Brain pericyte (primary cell): Measurements from ENCODE around the gene SMYD3.
"Not testable (repeated sequence)": the region's sequence is repeated elsewhere in the genome, so short reads cannot be mapped to it uniquely, and the experiment has no call there.

Experiments used
- DNase-seq: peaks from one replicate; pipeline ENCODE4 v3.0.0-alpha.2; 2012; ENCODE audit warnings: low read depth, low spot score

SMYD3 gene

DNA sequence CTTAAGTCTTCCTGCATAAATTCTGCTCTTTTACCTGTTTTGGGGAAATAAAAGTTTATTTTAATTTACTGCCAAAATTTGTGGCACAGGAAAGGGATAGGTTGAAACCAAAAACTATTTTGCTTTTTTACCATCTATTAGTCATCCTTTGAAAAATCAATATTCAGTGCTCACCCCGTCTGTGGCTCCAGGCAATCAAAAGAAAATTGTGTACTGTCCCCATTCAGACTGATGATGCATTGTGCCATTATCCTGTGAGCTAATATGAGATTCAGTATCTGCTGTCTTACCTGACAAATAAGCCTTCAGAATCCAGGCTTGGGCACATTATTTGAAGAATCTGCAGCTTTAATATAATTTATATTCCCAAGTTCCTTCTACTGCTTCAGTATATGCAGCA lies 701.5 kb downstream of the SMYD3 start:
- no peak for DNase-seq

DNA sequence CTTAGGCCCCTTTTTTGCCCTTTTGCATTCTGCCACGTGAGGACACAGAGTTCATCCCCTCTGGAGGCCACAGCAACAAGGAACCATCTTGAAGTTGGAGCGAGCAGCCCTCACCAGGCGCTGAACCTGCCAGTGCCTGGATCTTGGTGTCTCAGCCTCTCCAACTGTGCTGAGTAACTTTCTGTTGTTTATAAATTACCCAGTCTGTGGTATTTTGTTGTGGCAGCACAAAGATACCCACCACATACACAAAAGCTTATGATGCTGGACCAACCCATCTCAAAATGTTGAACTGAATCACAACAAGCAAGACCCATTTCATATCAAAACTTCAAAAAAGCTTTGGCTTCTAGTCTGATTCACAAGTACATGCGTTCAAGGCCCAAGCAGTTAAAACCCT lies 702.4 kb downstream of the SMYD3 start:
- no peak for DNase-seq

DNA sequence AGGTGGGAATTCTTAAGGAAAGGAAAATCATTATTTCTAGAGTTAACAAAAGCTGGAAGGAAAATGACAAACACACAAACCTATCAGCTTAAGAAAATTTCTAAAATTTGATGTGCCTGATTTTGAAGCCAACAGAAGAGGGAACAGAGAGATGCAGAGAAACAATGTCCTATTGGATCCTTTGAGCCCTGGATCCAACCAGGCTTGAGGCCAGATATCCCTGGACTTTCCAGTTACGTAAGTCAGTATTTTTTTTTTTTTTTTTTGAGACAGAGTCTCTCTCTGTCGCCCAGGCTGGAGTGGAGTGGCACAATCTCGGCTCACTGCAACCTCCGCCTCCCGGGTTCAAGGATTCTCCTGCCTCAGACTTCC lies 703.4 kb downstream of the SMYD3 start:
- DNase-seq, result no peak

DNA sequence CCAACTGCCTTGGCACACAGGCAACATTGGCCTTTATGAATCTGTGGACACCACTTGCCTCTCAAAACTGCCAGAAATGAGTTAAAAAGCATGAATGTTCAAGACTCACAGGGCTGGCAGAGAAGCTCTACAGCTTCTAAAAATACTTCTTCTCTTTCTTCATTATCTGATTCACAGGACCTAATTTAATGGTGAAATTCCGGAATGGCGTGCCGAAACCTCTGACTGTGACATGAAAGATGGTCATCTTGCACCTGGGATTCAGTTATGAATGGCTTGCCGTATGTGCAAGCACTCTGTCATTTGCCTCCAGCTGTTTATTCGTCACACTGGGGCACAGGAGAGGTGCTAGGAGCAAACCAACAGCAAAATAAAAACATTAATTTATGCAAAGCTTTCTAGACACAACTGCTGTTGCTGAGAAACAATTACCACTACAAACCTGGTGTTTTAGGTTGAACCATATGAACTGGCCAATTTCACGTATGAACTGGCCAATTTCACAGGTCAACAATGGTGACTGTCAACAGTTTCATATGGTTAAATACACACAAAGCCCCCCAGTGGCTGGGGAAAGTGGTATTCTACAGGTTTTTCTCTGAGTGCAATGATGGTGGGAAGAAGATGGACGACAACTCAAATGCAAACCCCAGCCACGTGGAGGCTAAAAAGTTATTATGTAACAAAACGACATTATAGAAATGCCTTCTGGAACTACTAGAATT lies 704.0 kb downstream of the SMYD3 start:
- no peak for DNase-seq

DNA sequence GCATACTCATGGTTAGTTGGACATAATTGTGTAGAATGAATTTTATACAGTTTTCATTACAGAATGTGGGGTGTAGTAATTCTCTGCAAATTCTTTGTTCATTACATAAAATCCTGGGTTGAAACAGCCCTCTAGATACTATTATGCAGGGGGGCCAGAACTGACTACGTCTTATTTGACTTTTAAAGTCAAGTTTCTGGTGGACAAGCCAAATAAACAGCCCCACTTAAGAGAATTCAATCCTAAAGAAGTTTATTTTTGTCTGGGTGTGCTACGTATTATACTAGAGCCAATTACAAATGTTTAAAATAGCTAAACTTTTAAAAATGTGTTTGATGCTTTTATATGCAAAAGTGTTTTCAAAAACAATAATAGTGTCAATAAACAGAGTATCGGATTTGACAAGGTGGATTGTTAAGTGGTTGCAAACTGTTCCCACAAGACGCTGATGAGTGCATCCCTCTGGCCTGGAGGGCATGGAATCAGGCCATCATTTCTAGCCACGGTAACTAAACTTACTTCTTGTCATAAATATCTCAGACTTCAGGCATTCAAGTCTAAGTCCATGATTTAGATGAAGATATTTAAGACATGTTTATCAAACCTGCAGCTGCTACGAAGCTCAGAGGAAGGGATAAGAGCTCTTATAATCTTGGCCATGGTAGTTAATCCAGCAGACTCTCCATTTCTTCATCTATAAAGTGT lies 706.0 kb downstream of the SMYD3 start:
- DNase-seq, result no peak

DNA sequence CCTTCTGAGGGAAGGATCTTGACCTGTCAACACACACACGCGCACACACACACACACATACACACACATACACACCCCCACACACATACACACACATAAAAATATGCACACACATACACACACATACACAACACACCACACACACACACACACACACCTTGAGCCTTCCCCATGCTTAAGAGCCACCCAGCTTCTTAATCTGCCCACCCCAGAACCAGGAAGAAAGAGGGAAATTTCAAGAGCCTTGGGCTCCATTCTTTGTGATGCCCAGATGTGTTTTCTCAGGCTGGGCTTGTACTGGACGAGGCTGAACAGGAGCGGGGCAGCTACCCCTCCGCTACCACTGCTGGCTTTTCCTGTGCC lies 708.7 kb downstream of the SMYD3 start:
- DNase-seq, result no peak

DNA sequence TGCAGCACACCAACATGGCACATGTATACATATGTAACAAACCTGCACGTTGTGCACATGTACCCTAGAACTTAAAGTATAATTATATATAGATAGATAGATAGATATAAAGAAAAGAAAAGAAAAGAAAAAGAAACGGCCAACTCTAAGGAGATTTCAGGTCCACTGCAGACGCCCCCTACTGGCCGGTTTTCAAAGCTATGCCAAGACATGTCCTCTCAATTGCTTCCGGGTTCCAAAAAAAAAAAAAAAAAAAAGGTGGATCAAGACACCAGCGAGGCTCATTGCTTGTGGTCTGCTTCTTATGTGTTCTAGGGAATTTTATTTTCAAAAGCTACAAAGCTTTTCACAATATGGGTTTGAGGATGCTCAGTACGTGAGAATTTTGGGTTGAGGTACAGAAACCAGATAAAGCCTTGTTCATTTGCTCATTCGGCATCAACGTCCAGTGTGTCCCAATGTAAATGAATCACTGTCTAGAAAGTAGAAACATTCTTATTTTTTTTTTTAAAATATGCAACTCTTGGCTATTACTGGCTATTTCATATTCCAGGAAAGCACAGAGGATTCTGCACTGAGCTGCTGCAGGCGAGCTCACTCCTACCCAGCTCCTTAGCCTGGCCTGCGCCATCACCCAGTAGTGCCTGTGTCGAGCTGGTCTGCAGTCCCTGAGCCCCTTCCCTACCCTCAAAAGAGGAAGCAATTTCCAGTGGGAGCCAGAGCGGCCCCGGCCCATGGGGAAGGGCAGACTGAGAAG lies 709.3 kb downstream of the SMYD3 start:
- no peak for DNase-seq

DNA sequence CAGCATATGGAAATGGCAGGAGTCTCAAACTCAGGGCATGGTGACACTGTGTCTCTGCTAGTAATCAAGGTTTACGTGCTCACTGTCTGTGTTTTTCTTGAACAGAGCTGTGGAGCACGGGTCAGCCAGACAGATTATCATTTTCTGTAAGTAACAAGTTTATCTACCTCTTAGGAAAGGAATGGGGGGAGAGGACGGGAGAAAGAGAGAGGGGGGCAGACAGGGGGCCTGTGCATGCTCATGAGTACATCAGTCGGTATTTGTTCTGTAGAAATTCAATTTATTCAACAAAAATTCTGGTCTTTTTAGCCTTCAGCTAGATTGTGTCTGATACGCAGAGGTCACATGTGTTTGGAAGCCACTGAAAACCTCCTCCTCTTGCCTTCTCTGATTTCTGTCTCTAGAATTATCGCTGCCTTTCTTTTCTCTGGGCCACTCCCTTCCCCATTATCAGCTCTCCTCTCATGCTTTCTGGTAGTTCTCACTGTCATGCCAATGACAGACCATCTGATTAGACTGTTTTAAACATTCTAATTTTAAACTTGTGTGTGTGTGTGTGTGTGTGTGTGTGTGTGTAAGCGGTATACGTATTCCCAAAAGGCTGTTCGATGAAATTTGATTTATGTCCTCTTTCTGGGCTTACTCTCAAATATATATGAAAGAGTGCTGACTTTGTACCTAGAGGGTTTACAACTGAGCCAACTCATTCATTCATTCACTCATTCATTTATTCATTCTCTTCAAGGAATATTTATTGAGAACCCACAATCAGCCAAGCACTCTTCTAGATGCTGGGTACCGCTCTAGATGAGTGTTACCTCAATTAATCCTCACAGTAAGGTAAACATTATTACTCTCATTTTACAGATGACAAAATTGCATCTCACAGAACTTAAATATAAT lies 715.4 kb downstream of the SMYD3 start:
- no peak for DNase-seq

DNA sequence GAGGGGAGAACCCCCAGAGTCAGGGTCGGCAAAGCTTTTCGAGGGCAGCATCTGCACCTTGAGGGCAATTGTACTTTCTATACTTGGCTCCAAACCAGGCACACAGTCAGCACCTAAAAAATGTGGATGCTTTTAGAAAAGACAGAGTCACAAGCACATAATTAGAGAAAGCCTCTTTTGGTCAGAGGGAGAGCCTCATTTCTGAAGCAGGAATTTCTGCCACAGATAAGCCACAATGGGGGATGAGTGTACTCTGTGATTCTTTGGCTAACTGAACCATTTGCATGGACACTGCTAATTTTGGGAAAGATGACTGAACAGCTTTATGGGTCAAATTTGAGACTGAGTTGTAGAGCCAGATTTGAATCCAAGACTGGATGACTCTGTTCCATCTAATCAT lies 716.6 kb downstream of the SMYD3 start:
- no peak for DNase-seq

DNA sequence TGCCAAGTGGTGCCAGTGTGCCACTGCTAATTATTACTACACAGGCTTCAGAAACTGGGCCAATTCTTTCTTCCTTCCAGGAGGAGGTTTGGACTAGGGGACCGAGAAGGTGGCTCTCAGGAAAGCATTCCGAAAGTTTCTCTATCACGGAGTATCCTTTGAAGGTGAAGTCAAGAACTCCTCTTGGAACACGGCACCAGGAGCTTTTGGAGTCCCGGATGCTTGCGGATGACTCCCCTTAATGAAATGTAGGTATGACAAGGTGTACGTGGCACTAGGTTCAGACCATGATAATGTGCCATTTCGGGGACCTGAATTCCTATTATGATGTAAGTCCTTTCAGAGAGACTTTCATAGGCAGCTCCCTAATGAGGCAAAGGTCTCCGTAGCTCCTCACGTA lies 718.2 kb downstream of the SMYD3 start:
- no peak for DNase-seq

DNA sequence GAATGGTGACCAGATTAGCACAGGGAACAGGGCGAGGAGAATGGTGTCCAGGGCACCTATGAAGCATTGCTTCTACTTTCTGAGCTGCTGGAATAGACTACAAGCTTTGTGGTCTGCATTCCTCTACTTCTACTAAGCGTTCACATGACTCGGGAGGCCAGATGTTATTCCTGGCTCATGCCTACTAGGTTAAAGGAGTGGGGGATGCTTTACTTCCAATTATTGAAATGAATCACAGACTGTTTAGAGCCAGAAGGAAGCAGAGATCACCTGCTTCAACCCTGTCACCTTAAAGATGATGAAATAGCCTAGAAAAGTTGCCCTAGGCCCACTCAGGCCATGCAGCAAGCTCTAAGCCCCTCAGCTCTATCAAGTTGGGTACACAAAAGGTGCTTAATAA lies 718.8 kb downstream of the SMYD3 start:
- DNase-seq, result peak; percentile 29

DNA sequence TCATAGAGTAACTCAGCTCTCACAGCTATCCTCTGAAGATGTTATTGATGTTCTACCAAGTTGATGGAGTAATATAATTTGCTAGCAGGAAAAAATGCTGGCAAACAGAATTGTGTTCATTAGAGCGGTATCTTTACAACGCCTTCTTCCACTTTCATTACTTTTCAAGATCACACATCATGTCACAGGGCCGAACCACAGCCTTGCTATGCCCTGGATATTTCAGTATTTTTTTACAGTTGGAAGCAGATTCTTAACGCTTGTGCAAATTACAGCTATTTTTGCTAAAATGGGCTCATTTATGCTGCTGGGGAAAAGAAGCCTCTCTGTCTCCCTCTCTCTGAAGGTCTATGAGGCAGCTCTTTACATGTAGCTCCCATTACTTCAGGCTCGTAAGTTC lies 720.1 kb downstream of the SMYD3 start:
- DNase-seq, result no peak

DNA sequence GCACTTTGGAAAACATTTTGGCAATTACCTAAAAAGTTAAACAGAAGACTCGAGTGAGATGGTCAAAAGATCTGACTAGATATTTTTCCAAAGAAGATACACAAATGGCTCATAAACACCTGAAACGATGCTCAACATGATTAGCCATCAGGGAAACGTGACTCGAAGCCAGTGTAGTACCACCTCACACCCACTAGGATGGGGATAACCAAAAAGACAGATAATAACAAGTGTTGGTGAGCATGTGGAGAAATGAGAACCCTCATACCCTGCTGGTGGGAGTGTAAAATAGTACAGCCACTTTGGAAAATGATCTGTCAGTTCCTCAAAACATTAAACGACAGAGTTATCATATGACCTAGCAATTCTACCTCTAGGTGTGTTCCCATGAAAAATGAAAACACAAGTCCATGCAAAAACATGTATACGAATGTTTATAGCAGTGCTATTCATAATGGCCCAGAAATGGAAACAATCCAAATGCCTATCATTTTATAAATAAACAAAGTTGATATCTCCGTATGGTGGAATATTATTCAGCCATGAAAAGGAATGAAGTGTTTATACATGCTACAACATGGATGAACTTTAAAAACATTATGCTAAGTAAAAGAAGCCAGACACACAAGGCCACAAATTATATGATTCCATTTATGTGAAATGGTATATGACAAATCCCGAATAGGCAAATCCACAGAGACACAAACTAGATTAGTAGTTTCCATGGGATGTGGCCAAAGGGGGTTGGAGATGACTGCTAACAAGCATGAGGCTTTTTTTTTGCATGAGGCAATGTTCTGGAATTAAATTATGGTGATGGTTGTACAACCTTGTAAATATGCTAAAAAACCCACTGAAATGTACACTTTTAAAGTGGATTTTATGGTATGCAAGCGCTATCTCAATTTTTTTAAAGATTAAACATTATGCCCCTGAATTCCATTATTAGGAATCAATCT lies 727.0 kb downstream of the SMYD3 start:
- DNase-seq, result no peak

DNA sequence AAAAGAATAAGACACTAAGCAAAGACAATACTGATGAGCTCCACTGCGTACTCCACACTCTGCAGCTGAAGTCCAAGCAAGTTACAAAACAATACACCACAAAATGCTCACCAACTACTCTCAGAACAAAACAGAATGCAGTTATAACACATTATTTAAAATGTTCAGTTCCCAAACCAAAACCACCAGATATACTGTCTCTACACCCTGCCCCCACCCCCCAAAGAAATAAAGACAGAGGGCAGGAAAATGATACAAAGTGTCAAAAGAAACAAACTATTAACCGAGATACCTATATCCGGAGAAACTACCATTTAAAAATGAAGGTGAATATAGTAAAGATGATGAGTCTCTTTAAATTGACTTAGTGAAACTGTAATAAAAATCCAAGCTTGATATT lies 729.3 kb downstream of the SMYD3 start:
- no peak for DNase-seq

DNA sequence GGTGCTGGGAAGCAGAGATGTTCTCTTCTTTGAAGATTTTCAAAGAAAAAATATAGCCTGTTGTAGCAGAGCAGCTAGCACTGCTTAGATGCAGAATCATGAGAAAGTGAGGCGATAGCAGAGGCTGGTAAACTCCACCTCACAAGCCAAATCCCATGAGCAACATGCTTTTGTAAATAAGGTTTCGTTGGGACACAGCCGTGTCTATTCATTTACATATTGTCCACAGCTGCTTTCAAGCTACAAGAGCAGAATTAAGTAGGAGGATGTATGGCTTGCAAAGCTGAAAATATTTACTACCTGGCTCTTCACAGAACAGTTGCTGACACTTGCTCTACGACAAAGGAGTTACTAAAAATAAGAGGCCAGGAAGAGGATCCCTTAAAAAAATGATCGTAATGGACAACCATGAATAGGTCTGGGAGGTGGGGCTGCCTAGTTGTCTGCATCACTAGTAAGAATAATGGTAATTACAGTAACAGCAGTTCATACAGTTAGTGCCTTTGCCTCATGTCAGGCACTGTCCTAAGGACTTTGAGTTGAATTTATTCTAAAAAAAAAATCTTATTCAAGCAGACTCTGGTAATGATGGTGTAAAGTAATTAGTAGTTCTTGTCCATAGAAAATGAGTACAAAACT lies 730.3 kb downstream of the SMYD3 start:
- no peak for DNase-seq

DNA sequence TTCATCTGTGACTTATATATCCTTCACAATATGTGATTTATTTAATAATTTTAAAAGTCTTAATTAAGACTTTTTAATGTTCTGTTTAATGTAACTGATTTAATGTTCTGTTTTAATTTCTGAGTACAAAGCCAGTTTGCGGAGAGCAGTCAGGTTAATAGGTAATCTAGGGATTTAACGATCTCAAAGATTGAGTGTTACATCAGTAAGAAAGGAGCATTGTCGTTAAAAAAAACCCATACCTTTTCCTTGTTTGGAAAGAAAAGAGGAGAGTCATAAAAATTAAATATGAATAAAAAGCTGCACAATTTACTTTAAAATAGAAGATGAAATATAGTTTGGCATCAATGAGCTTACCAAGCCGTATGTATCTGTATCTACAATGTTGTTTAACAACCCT lies 730.9 kb downstream of the SMYD3 start:
- DNase-seq, result no peak

DNA sequence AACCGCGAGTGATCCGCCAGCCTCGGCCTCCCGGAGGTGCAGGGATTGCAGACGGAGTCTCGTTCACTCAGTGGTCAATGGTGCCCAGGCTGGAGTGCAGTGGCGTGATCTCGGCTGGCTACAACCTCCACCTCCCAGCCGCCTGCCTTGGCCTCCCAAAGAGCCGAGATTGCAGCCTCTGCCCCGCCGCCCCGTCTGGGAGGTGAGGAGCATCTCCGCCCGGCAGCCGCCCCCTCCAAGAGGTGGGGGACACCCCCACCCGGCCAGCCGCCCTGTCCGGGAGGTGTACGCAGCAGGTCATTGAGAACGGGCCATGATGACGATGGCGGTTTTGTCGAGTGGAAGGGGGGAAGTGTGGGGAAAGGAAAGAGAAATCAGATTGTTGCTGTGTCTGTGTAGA lies 732.1 kb downstream of the SMYD3 start:
- DNase-seq, result not testable (repeated sequence)

DNA sequence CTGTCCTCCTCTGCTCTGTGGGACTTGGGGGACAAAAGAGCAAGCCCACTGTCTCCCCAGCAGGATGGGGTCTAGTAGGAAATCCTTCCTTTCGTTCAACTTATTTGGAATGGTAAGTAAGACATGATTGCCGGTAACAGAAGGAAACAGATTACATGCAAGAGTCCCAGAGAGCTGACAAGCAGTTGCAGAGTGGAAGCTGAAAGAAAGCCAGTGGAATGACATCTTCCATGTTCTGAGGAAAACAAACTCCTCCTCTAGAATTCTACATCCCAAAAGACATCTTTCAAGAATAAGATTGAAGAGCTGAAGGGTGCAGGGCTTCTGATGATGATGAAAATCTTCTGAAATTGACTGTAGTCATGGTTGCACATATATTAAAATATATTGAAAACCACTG lies 732.9 kb downstream of the SMYD3 start:
- no peak for DNase-seq

DNA sequence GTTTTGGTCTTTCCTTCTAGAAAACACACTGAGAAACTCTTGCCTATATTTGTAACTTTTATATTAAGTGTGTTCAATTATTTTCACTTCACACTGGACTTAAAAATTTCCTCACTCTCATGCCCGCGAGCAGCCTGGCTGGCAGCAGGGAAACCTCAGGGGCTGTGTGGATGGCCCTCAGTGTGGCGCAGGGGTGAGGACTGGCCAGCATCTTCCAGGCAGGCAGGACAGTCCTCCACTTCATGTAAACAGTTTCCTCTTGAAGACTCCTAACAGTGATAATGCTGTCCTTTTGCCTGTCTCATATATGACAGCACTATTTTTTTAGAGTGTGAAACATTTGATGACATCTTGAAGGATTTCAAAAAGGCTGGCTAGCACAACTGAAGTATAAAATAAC lies 733.7 kb downstream of the SMYD3 start:
- DNase-seq, result no peak

DNA sequence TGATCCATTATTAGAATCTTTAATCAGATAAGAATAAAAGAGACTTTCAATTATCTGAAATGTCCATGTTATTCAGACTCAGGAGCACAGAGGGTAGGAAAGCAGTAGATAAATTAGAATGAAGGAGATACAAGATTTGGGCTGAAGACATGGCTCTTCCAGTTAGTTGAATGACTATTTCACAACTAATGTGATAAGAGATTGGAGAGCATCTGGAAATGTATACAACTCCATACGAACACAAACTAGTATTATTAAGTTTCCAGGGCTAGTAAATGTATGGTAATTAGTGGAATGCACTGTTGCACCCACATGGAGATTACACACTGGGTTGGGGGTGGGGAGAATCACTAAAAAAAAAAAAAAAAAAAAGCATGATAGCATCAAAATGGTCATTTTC lies 734.3 kb downstream of the SMYD3 start:
- no peak for DNase-seq
